ENCODE data around the gene PARP15. TPM values are rescaled to one million over a fixed set of nuclear protein-coding genes. Genes with fewer than 3 reads are reported as not detected.

The PARP15 gene
- total RNA-seq, 1 experiment from 2014 or later, result 0.24 TPM

GRCh38 chr3:122558605-122559004 is 18.8 kb upstream of the PARP15 start:
- Histone ChIP-seq H3K79me1 (ENCODE audit: insufficient read depth, low read depth, low read length, poor library complexity, severe bottlenecking) (no peaks in the 10 kb centered on the region), H3K9me3 (ENCODE audit: control insufficient read depth, low read depth, low read length) (no peaks in the 10 kb centered on the region), H2BK5ac (ENCODE audit: insufficient read length, low read length) (no peak overlapping the region), H3K27me3 (ENCODE audit: insufficient read depth, low read length) (no peaks in the 10 kb centered on the region), H3K4me2 (ENCODE audit: insufficient read depth, insufficient read length, low read length) (no peak overlapping the region), H4K5ac (ENCODE audit: insufficient read length, low read depth, low read length) (no peak overlapping the region), H4K20me1 (ENCODE audit: control insufficient read depth, insufficient read depth, insufficient read length) (no peaks in the 10 kb centered on the region), H2BK120ac (ENCODE audit: low read depth, low read length, poor library complexity, severe bottlenecking) (no peak overlapping the region), H3K56ac (ENCODE audit: insufficient read length, low read depth, low read length) (no peak overlapping the region), H4K8ac (replicated peaks; ENCODE audit: insufficient read length, low read depth, low read length) (no peak overlapping the region), H2BK12ac (ENCODE audit: insufficient read length, low read depth, low read length) (no peak overlapping the region), H3K23ac (ENCODE audit: insufficient read length, low read depth, low read length) (no peak overlapping the region), H3K18ac (ENCODE audit: insufficient read length, low read depth, low read length) (no peak overlapping the region), H3K14ac (ENCODE audit: insufficient read depth, low read length) (no peak overlapping the region), H3T11ph (ENCODE audit: low read length) (no peak overlapping the region), H4K91ac (ENCODE audit: insufficient read length, low read depth, low read length) (no peak overlapping the region), H2BK20ac (ENCODE audit: low read depth, low read length, poor library complexity, severe bottlenecking) (no peak overlapping the region), H3K27ac (ENCODE audit: insufficient read length, low read depth, low read length) (no peak overlapping the region), H3K79me2 (ENCODE audit: insufficient read depth, low read length) (no peaks in the 10 kb centered on the region), H2AK5ac (ENCODE audit: insufficient read length, low read length) (no peak overlapping the region), H3K23me2 (ENCODE audit: insufficient read length, low read depth, low read length, poor library complexity, severe bottlenecking) (no peaks in the 10 kb centered on the region), H3K9ac (ENCODE audit: extremely low read depth, insufficient read length, low read length) (no peak overlapping the region), H2AFZ (ENCODE audit: low read length) (no peak overlapping the region), H2BK15ac (ENCODE audit: low read depth, low read length) (no peak overlapping the region), H3K4me1 (ENCODE audit: insufficient read depth, low read length) (peaks cover 9% of the 10 kb centered on the region), H3K4ac (ENCODE audit: low read depth, low read length) (no peak overlapping the region)
- no peak overlapping the region for H3K27ac Mint-ChIP-seq
- H3K27me3 Mint-ChIP-seq (ENCODE audit: low read depth), result peaks cover 2% of the 10 kb centered on the region; the same call in 1 of the 2 replicates
- no peaks in the 10 kb centered on the region; a peak in 1 of 7 replicates for H3K36me3 Mint-ChIP-seq (ENCODE audit: insufficient read depth in 1 of 3, low read depth in 3 of 3)
- H3K4me3 Mint-ChIP-seq, result no peak overlapping the region
- TF ChIP-seq, protein P1, sequence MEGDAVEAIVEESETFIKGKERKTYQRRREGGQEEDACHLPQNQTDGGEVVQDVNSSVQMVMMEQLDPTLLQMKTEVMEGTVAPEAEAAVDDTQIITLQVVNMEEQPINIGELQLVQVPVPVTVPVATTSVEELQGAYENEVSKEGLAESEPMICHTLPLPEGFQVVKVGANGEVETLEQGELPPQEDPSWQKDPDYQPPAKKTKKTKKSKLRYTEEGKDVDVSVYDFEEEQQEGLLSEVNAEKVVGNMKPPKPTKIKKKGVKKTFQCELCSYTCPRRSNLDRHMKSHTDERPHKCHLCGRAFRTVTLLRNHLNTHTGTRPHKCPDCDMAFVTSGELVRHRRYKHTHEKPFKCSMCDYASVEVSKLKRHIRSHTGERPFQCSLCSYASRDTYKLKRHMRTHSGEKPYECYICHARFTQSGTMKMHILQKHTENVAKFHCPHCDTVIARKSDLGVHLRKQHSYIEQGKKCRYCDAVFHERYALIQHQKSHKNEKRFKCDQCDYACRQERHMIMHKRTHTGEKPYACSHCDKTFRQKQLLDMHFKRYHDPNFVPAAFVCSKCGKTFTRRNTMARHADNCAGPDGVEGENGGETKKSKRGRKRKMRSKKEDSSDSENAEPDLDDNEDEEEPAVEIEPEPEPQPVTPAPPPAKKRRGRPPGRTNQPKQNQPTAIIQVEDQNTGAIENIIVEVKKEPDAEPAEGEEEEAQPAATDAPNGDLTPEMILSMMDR (conservative IDR thresholded peaks at IDR 0.05), result no peak
- WGBS (ENCODE audit: extremely low coverage, insufficient read length, low lambda C conversion rate), result no CpG with 5 or more reads among the region's 6 CpGs
- H3K4me1 Mint-ChIP-seq, result peaks cover 13 to 25% of the 10 kb centered on the region in 2 experiments
- no peak for DNase-seq
- no peaks in the 10 kb centered on the region for H3K9me3 Mint-ChIP-seq
